ENCODE data around the gene PPP6C. TPM values are rescaled to one million over a fixed set of nuclear protein-coding genes. Genes with fewer than 3 reads are reported as not detected.
"Not testable (repeated sequence)": the region's sequence is repeated elsewhere in the genome, so short reads cannot be mapped to it uniquely, and the experiment has no call there.

The PPP6C gene
- total RNA-seq, 2 donors from 2014 or later: 48.2 to 54.7 TPM

- H3K27ac ChIP-seq: peak overlapping the region; percentile 45
- H3K36me3 ChIP-seq: no peaks in the 10 kb centered on the region
- peak; percentile 31 for DNase-seq
- no peaks in the 10 kb centered on the region for H3K9me3 ChIP-seq
- no peak overlapping the region for H3K9ac ChIP-seq (ENCODE audit: low read depth in 2 of 2, low read length in 2 of 2)
- TF ChIP-seq CTCF (IDR thresholded peaks at IDR 0.05): no peak
- no peaks in the 10 kb centered on the region for H3K27me3 ChIP-seq
- no peak overlapping the region for H3K4me3 ChIP-seq
- intact Hi-C loops (cut with DNase I): no loop called here
- peaks cover 7% of the 10 kb centered on the region for H3K4me1 ChIP-seq
These were observed 6.0 kb downstream of the PPP6C start for GRCh38 chr9:125183561-125183960.

- no peak for TF ChIP-seq CTCF (IDR thresholded peaks at IDR 0.05)
- H3K4me3 ChIP-seq: no peak overlapping the region
- no peaks in the 10 kb centered on the region for H3K27me3 ChIP-seq
- H3K36me3 ChIP-seq: no peaks in the 10 kb centered on the region
- intact Hi-C loops (cut with DNase I): no loop called here
- no peak for DNase-seq
- H3K4me1 ChIP-seq: peaks cover 7% of the 10 kb centered on the region
- no peak overlapping the region for H3K9ac ChIP-seq (ENCODE audit: low read depth in 2 of 2, low read length in 2 of 2)
- no peak overlapping the region for H3K27ac ChIP-seq
- H3K9me3 ChIP-seq: no peaks in the 10 kb centered on the region
These were observed 6.5 kb downstream of the PPP6C start for GRCh38 chr9:125183054-125183453.

GRCh38 chr9:125181756-125182155 lies 7.8 kb downstream of the PPP6C start:
- H3K9me3 ChIP-seq; H3K36me3 ChIP-seq; H3K9ac ChIP-seq (ENCODE audit: low read depth in 2 of 2, low read length in 2 of 2); intact Hi-C loops (cut with DNase I); H3K4me3 ChIP-seq; H3K27ac ChIP-seq; DNase-seq; H3K27me3 ChIP-seq: not testable (repeated sequence)
- H3K4me1 ChIP-seq: peaks cover 11% of the 10 kb centered on the region

GRCh38 chr9:125180876-125181275 lies 8.7 kb downstream of the PPP6C start:
- intact Hi-C loops (cut with DNase I): no loop called here
- Histone ChIP-seq H3K9ac (ENCODE audit: low read depth in 2 of 2, low read length in 2 of 2) (no peak overlapping the region), H3K4me1 (peaks cover 11% of the 10 kb centered on the region), H3K4me3 (no peak overlapping the region), H3K27me3 (no peaks in the 10 kb centered on the region), H3K9me3 (no peaks in the 10 kb centered on the region), H3K27ac (no peak overlapping the region), H3K36me3 (no peaks in the 10 kb centered on the region)
- no peak for TF ChIP-seq CTCF (IDR thresholded peaks at IDR 0.05)
- DNase-seq: no peak

GRCh38 chr9:125179776-125180175 lies 9.8 kb downstream of the PPP6C start:
- H3K4me1 ChIP-seq: peaks cover 11% of the 10 kb centered on the region
- DNase-seq; H3K4me3 ChIP-seq; H3K27me3 ChIP-seq; H3K27ac ChIP-seq; H3K36me3 ChIP-seq; H3K9ac ChIP-seq (ENCODE audit: low read depth in 2 of 2, low read length in 2 of 2); intact Hi-C loops (cut with DNase I); H3K9me3 ChIP-seq: not testable (repeated sequence)

- Histone ChIP-seq H3K9me3 (no peaks in the 10 kb centered on the region), H3K4me1 (peaks cover 4% of the 10 kb centered on the region), H3K27me3 (no peaks in the 10 kb centered on the region), H3K36me3 (no peaks in the 10 kb centered on the region), H3K9ac (ENCODE audit: low read depth in 2 of 2, low read length in 2 of 2) (no peak overlapping the region), H3K27ac (no peak overlapping the region), H3K4me3 (no peak overlapping the region)
- no peak for TF ChIP-seq CTCF (IDR thresholded peaks at IDR 0.05)
- no peak for DNase-seq
- intact Hi-C loops (cut with DNase I): no loop called here
These were observed 11.7 kb downstream of the PPP6C start for GRCh38 chr9:125177888-125178287.

GRCh38 chr9:125176636-125177035 lies 13.0 kb downstream of the PPP6C start:
- Histone ChIP-seq H3K36me3 (no peaks in the 10 kb centered on the region), H3K27me3 (no peaks in the 10 kb centered on the region), H3K9ac (ENCODE audit: low read depth in 2 of 2, low read length in 2 of 2) (no peak overlapping the region), H3K9me3 (no peaks in the 10 kb centered on the region), H3K4me3 (no peak overlapping the region), H3K4me1 (peaks cover 4% of the 10 kb centered on the region), H3K27ac (no peak overlapping the region)
- intact Hi-C loops (cut with DNase I): no loop called here
- no peak for TF ChIP-seq CTCF (IDR thresholded peaks at IDR 0.05)
- DNase-seq: no peak

Data from colonic mucosa (tissue), 4 donors.